B cell (primary cell): ENCODE measurements around the gene VASH1. TPM values are rescaled to one million over a fixed set of nuclear protein-coding genes. Genes with fewer than 3 reads are reported as not detected.

ENCODE experiments used
- ATAC-seq: fragments of 200-7000 bp; cut with Tn5 transposase; one replicate; pipeline ENCODE4 v1.10.0; 2021; ENCODE audit warnings: low read depth, mild to moderate bottlenecking, moderate number of reproducible peaks, moderate library complexity
- CTCF ChIA-PET: fragments of 350-600 bp; sonication (Branson Sonifier 250); formaldehyde crosslinking; loops from one replicate; lab custom pipeline; 2021; ENCODE audit warnings: antibody characterized with exemption, inconsistent platforms; lab: Charles Lee
- POLR2A ChIA-PET: fragments of 350-600 bp; sonication (Branson Sonifier 250); formaldehyde crosslinking; loops from one replicate; lab custom pipeline; 2021; ENCODE audit warnings: antibody characterized with exemption; lab: Charles Lee
- DNase-seq: peaks from one replicate; pipeline ENCODE4 v3.0.0; 2013
- H2AFZ ChIP-seq: 2 replicates; pipeline ENCODE4 v1.6.1; 2012; ENCODE audit warnings: mild to moderate bottlenecking, low read depth, low read length; ENCODE audit not compliant: insufficient read depth, poor library complexity, severe bottlenecking
- H3K27ac ChIP-seq, 2 donors: 1 replicate in 1 of 2; 2 replicates in 1 of 2; pipeline ENCODE4 v1.5.1; 2012 to 2013; ENCODE audit warnings: low read length in 2 of 2, mild to moderate bottlenecking in 2 of 2, moderate library complexity in 1 of 2
- H3K27me3 ChIP-seq, 4 experiments: fragments of 200-600 bp in 1 of 4; sonication (generic) in 1 of 4; replicated peaks in 1 of 4; 1 replicate in 2 of 4; 2 replicates in 2 of 4; pipeline versions ENCODE4 v1.6.1 to v1.7.0; 2013 to 2016; ENCODE audit warnings: low read length in 3 of 4, mild to moderate bottlenecking in 2 of 4, mixed read lengths in 1 of 4, moderate library complexity in 1 of 4; ENCODE audit not compliant: insufficient read depth in 4 of 4, control insufficient read depth in 3 of 4; ENCODE audit errors: control extremely low read depth in 1 of 4
- H3K36me3 ChIP-seq, 2 experiments: replicated peaks in 1 of 2; 1 replicate in 1 of 2; 2 replicates in 1 of 2; pipeline versions ENCODE4 v1.6.1 to v1.7.1; 2013; ENCODE audit warnings: low read length in 1 of 2; ENCODE audit not compliant: insufficient read depth in 2 of 2, control insufficient read depth in 1 of 2; ENCODE audit errors: control extremely low read depth in 1 of 2, extremely low read depth in 1 of 2
- H3K4me1 ChIP-seq, 2 donors: fragments of 200-600 bp in 1 of 2; sonication (generic) in 1 of 2; 1 replicate in 1 of 2; 2 replicates in 1 of 2; pipeline versions ENCODE4 v1.5.1 to v1.6.1; 2013 to 2017; ENCODE audit warnings: low read length in 2 of 2; ENCODE audit not compliant: control insufficient read depth in 2 of 2, insufficient read depth in 2 of 2
- H3K4me2 ChIP-seq: replicated peaks from 2 replicates; pipeline ENCODE3; 2012; ENCODE audit warnings: mild to moderate bottlenecking, low read depth, low read length; ENCODE audit not compliant: poor library complexity, severe bottlenecking
- H3K4me3 ChIP-seq, 5 experiments: fragments of 200-600 bp in 1 of 5; sonication (generic) in 1 of 5; 1 replicate in 3 of 5; 2 replicates in 2 of 5; pipeline versions ENCODE4 v1.5.1 to v1.7.0; 2011 to 2016; ENCODE audit warnings: low read length in 4 of 5, mild to moderate bottlenecking in 4 of 5, low read depth in 2 of 5, control low read depth in 1 of 5, moderate library complexity in 1 of 5; ENCODE audit not compliant: insufficient read depth in 1 of 5; ENCODE audit errors: control extremely low read depth in 1 of 5, extremely low read depth in 1 of 5
- H3K79me2 ChIP-seq: fragments of 200-600 bp; sonication (generic); one replicate; pipeline ENCODE4 v1.6.0; 2016; ENCODE audit warnings: low read length; ENCODE audit not compliant: control insufficient read depth, insufficient read depth
- H3K9ac ChIP-seq: fragments of 200-600 bp; sonication (generic); 2 replicates; pipeline ENCODE4 v1.6.1; 2017; ENCODE audit warnings: mild to moderate bottlenecking, low read length, moderate library complexity
- H3K9me3 ChIP-seq, 3 donors: one replicate each; pipeline versions ENCODE4 v1.6.1 to v1.7.1; 2013; ENCODE audit warnings: low read length in 2 of 3; ENCODE audit not compliant: control insufficient read depth in 2 of 3, insufficient read depth in 1 of 3; ENCODE audit errors: control extremely low read depth in 1 of 3
- H4K20me1 ChIP-seq: 2 replicates; pipeline ENCODE4 v1.6.0; 2012; ENCODE audit warnings: mild to moderate bottlenecking, low read length; ENCODE audit not compliant: insufficient read depth, control insufficient read depth, poor library complexity, severe bottlenecking
- H3K27ac Mint-ChIP-seq: one replicate; pipeline ENCODE4 v1.8.0; 2021; ENCODE audit warnings: mixed read lengths
- H3K27me3 Mint-ChIP-seq: one replicate; pipeline ENCODE4 v1.8.0; 2021; ENCODE audit warnings: mixed read lengths
- H3K4me1 Mint-ChIP-seq: one replicate; pipeline ENCODE4 v1.8.0; 2021; ENCODE audit warnings: mixed read lengths
- H3K4me3 Mint-ChIP-seq: one replicate; pipeline ENCODE4 v1.8.0; 2021; ENCODE audit warnings: mixed read lengths
- H3K9me3 Mint-ChIP-seq: one replicate; pipeline ENCODE4 v1.8.0; 2022; ENCODE audit warnings: mixed read lengths; ENCODE audit not compliant: insufficient read depth
- EZH2 ChIP-seq: IDR thresholded peaks from 2 replicates; pipeline ENCODE4 v1.6.1; 2012; ENCODE audit warnings: borderline replicate concordance, low read depth, mild to moderate bottlenecking, moderate library complexity, low read length; ENCODE audit not compliant: insufficient read depth, poor library complexity, severe bottlenecking
- WGBS: methylation state at CpG from one replicate; pipeline ENCODE4 v1.1.5; 2013; ENCODE audit warnings: missing lambda C conversion rate; ENCODE audit not compliant: insufficient coverage; 5-methylcytosine and 5-hydroxymethylcytosine counted together
- intact Hi-C: fragments of 100-400 bp; cut with micrococcal nuclease; formaldehyde crosslinking; loops from one replicate; pipeline ENCODE4 v1.10.0; 2022
- polyA plus RNA-seq: library from polyadenylated mRNA; depleted of rRNA; stranded (reverse); fragments of >200 nt; gene quantifications from 2 replicates; pipeline ENCODE4 v1.2.3, GENCODE V29; 2012
- total RNA-seq, 2 donors: library from RNA; stranded (reverse); fragments of 120-200 nt in 1 of 2; gene quantifications; 1 replicate in 1 of 2; 2 replicates in 1 of 2; pipeline versions ENCODE4 v1.2.3 to v1.2.4, GENCODE V29; 2013 to 2022
- TF ChIP-seq, protein P1 (sequence below): fragments of 200-600 bp; IDR thresholded peaks from one replicate; pipeline ENCODE4 v1.8.0; 2022; ENCODE audit warnings: antibody characterized with exemption, mild to moderate bottlenecking

The VASH1 gene
- total and polyA plus RNA-seq, 2 donors (not counting 1 experiment from before 2014, with no cell fraction given): 0.60 to 2.7 TPM

DNA sequence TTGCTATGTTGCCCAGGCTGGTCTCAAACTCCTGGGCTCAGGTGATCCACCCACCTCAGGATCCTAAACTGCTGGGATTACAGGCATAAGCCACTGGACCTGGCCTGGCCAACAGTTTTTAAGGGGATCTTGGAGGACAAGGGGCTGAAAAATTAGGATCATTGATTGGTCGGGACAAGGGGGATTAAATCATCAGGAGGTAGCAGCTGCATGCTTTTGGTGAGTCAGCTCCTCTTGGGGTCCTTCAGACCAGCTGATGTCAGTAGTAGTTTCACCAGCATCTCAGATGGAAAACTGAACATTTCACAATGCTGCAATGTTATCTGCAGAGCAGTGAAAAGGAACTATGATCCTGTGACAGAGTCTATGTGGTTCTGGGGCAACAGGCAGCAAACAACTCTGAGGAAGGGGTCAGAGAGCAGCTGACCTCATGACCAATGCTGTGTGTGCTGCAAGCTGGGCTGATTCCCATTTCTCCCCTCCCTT, 71.3 kb downstream of the VASH1 start:
- Histone ChIP-seq H3K4me2 (no peak overlapping the region), H3K4me3 (no peak overlapping the region), H2AFZ (no peak overlapping the region), H3K27me3 (peaks cover 0 to 3% (median 0%) of the 10 kb centered on the region in 4 experiments), H4K20me1 (no peaks in the 10 kb centered on the region), H3K79me2 (no peaks in the 10 kb centered on the region), H3K4me1 (no peaks in the 10 kb centered on the region), H3K27ac (no peak overlapping the region), H3K36me3 (no peaks in the 10 kb centered on the region), H3K9ac (no peak overlapping the region), H3K9me3 (no peaks in the 10 kb centered on the region)
- DNase-seq: no peak
- Mint-ChIP-seq H3K4me1 (no peaks in the 10 kb centered on the region), H3K27me3 (peaks cover 13% of the 10 kb centered on the region), H3K4me3 (no peak overlapping the region), H3K9me3 (no peaks in the 10 kb centered on the region), H3K27ac (no peak overlapping the region)
- ATAC-seq: no peak
- ChIA-PET CTCF (interaction anchor here (0.9 to 1.2 kb wide), 2 partner anchors 47 to 73 kb away, joined by 3 read pairs; no protein-coding TSS in a partner anchor), POLR2A (no interaction called here)
- TF ChIP-seq EZH2: no peak
- TF ChIP-seq, protein P1, sequence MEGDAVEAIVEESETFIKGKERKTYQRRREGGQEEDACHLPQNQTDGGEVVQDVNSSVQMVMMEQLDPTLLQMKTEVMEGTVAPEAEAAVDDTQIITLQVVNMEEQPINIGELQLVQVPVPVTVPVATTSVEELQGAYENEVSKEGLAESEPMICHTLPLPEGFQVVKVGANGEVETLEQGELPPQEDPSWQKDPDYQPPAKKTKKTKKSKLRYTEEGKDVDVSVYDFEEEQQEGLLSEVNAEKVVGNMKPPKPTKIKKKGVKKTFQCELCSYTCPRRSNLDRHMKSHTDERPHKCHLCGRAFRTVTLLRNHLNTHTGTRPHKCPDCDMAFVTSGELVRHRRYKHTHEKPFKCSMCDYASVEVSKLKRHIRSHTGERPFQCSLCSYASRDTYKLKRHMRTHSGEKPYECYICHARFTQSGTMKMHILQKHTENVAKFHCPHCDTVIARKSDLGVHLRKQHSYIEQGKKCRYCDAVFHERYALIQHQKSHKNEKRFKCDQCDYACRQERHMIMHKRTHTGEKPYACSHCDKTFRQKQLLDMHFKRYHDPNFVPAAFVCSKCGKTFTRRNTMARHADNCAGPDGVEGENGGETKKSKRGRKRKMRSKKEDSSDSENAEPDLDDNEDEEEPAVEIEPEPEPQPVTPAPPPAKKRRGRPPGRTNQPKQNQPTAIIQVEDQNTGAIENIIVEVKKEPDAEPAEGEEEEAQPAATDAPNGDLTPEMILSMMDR: no peak
- intact Hi-C loops: no loop called here
- 78% methylated on average over 1 of the region's 1 CpG for WGBS

Other genes with a start within 250 kb of the VASH1 start
- gene ANGEL1, start 51.4 kb downstream of the VASH1 start, total RNA-seq: 25.2 and 27.3 TPM in 2 replicates
- gene ANGEL1, start 51.4 kb downstream of the VASH1 start, polyA plus RNA-seq: 12.3 and 13.1 TPM in 2 replicates
- gene LRRC74A, start 64.9 kb downstream of the VASH1 start, total RNA-seq: not detected in 2 replicates
- gene LRRC74A, start 64.9 kb downstream of the VASH1 start, polyA plus RNA-seq: not detected in 2 replicates